Fibroblast of villous mesenchyme (primary cell): ENCODE results near the gene MED15. TPM values are rescaled to one million over a fixed set of nuclear protein-coding genes. Genes with fewer than 3 reads are reported as not detected.

Experiments used
- DNase-seq: peaks from one replicate; pipeline ENCODE4 v3.0.0-alpha.2; 2010; ENCODE audit warnings: low read depth
- H3K4me3 ChIP-seq: 2 replicates; pipeline ENCODE4 v1.5.1; 2011; ENCODE audit warnings: low read depth, mild to moderate bottlenecking, low read length
- CTCF ChIP-seq: IDR thresholded peaks from 2 replicates; pipeline ENCODE4 v1.5.1; 2012; ENCODE audit warnings: low read depth, mild to moderate bottlenecking, low read length; ENCODE audit not compliant: insufficient read depth
- total RNA-seq: library from RNA; depleted of rRNA; stranded (reverse); fragments of >200 nt; gene quantifications from 2 replicates; pipeline ENCODE4 v1.2.3, GENCODE V29; 2012

MED15 gene
- total RNA-seq, 1 donor, result 51.0 TPM

- TF ChIP-seq CTCF, result no peak
- DNase-seq, result peak; percentile 92
- H3K4me3 ChIP-seq, result no peak overlapping the region
Measured at GRCh38 chr22:20514658-20515406, 7.4 kb downstream of the MED15 start.

- no peak for DNase-seq
- no peak overlapping the region for H3K4me3 ChIP-seq
- TF ChIP-seq CTCF, result no peak
Measured at GRCh38 chr22:20516399-20516798, 9.0 kb downstream of the MED15 start.

- no peak overlapping the region for H3K4me3 ChIP-seq
- TF ChIP-seq CTCF, result no peak
- no peak for DNase-seq
Measured at GRCh38 chr22:20517422-20517821, 10.0 kb downstream of the MED15 start.

- DNase-seq, result no peak
- H3K4me3 ChIP-seq, result no peak overlapping the region
- TF ChIP-seq CTCF, result no peak
Measured at GRCh38 chr22:20517841-20518592, 10.6 kb downstream of the MED15 start.

GRCh38 chr22:20519558-20519957 lies 12.1 kb downstream of the MED15 start:
- DNase-seq, result no peak
- no peak for TF ChIP-seq CTCF
- no peak overlapping the region for H3K4me3 ChIP-seq

GRCh38 chr22:20520093-20520511 lies 12.7 kb downstream of the MED15 start:
- H3K4me3 ChIP-seq, result no peak overlapping the region
- peak; percentile 70 for DNase-seq
- TF ChIP-seq CTCF, result no peak
